GM21786 (cell line): ENCODE data around the gene TNF.
"Not testable (repeated sequence)": the region's sequence is repeated elsewhere in the genome, so short reads cannot be mapped to it uniquely, and the experiment has no call there.

Experiments
- ATAC-seq: cut with Tn5 transposase; IDR thresholded peaks from one replicate; pipeline ENCODE4 v1.9.1; 2021; ENCODE audit not compliant: unreplicated experiment

Gene TNF

GRCh38 chr6:31543639-31544038 is 31.7 kb upstream of the TNF start:
- ATAC-seq: no peak

- ATAC-seq: no peak
These were observed 30.7 kb upstream of the TNF start for GRCh38 chr6:31544676-31545075.

GRCh38 chr6:31545291-31545690 is 30.1 kb upstream of the TNF start:
- no peak for ATAC-seq

- ATAC-seq: peak; percentile 46
These were observed 28.9 kb upstream of the TNF start, which contains the start of gene ATP6V1G2 for GRCh38 chr6:31546339-31546957. TSS of gene ATP6V1G2 (minus strand) at chr6:31546608. CDS start at chr6:31546559, 49 bp downstream.

GRCh38 chr6:31546958-31547726 is 28.2 kb upstream of the TNF start, which contains the start of gene NFKBIL1:
TSS of gene NFKBIL1 (plus strand) at chr6:31547608. CDS start at chr6:31547695, 87 bp downstream.
- peak; percentile 66 for ATAC-seq

- no peak for ATAC-seq
These were observed 27.4 kb upstream of the TNF start for GRCh38 chr6:31547727-31548543.

- ATAC-seq: no peak
These were observed 26.9 kb upstream of the TNF start for GRCh38 chr6:31548544-31548873.

- not testable (repeated sequence) for ATAC-seq
These were observed 24.0 kb upstream of the TNF start for GRCh38 chr6:31551371-31551770.

GRCh38 chr6:31556307-31556706 is 19.1 kb upstream of the TNF start:
- ATAC-seq: no peak

GRCh38 chr6:31557443-31558317 is 17.7 kb upstream of the TNF start:
- ATAC-seq: no peak

- no peak for ATAC-seq
These were observed 17.1 kb upstream of the TNF start for GRCh38 chr6:31558318-31558625.

GRCh38 chr6:31558631-31559500 is 16.5 kb upstream of the TNF start:
- ATAC-seq: no peak

- ATAC-seq: no peak
These were observed 15.8 kb upstream of the TNF start for GRCh38 chr6:31559606-31559957.

- peak; percentile 67 for ATAC-seq
These were observed 15.2 kb upstream of the TNF start for GRCh38 chr6:31559958-31560696.

GRCh38 chr6:31560697-31561058 is 14.7 kb upstream of the TNF start:
- ATAC-seq: no peak

- ATAC-seq: no peak
These were observed 7.6 kb upstream of the TNF start for GRCh38 chr6:31567531-31568370.

- peak; percentile 54 for ATAC-seq
These were observed 6.8 kb upstream of the TNF start for GRCh38 chr6:31568537-31568961.

- no peak for ATAC-seq
These were observed 5.4 kb upstream of the TNF start for GRCh38 chr6:31569861-31570536.
